Lower leg skin (tissue), 4 donors: ENCODE results near the gene SKI. TPM values are rescaled to one million over a fixed set of nuclear protein-coding genes. Genes with fewer than 3 reads are reported as not detected.
"Not testable (repeated sequence)": the region's sequence is repeated elsewhere in the genome, so short reads cannot be mapped to it uniquely, and the experiment has no call there.

ENCODE experiments used
- DNase-seq, 2 donors: peaks; one replicate each; pipeline ENCODE4 v3.0.0-alpha.2; 2019; ENCODE audit warnings: low spot score in 2 of 2
- H3K4me3 ChIP-seq: fragments of 200-600 bp; sonication (generic); 2 replicates; pipeline ENCODE4 v1.5.1; 2017; ENCODE audit warnings: mild to moderate bottlenecking, low read depth; ENCODE audit not compliant: poor library complexity, severe bottlenecking
- POLR2A ChIP-seq, 2 donors: fragments of 450-650 bp; IDR thresholded peaks; one replicate each; pipeline ENCODE4 v1.6.1; 2016 to 2017; ENCODE audit warnings: antibody characterized with exemption in 2 of 2, mild to moderate bottlenecking in 1 of 2, moderate library complexity in 1 of 2
- WGBS, 2 donors: methylation state at CpG; one replicate each; pipeline ENCODE4 v1.1.5; 2018; 5-methylcytosine and 5-hydroxymethylcytosine counted together
- intact Hi-C: fragments of 100-400 bp; cut with DNase I; formaldehyde crosslinking; loops from one replicate; pipeline ENCODE4 v1.15.0; 2023; ENCODE audit warnings: low total_unique reads
- total RNA-seq, 4 donors: library from RNA; depleted of rRNA; stranded (reverse); fragments of >200 nt; gene quantifications; one replicate each; pipeline ENCODE4 v1.1.0, GENCODE V29; 2016
- TF ChIP-seq, protein P1 (sequence below), 3 donors: fragments of 450-650 bp; IDR thresholded peaks; one replicate each; pipeline ENCODE4 v1.5.1; 2016; ENCODE audit warnings: antibody characterized with exemption in 3 of 3, mild to moderate bottlenecking in 3 of 3, moderate library complexity in 2 of 3

The SKI gene
- total RNA-seq, 4 donors from 2014 or later, result 67.3 to 80.8 (median 75.4) TPM

DNA sequence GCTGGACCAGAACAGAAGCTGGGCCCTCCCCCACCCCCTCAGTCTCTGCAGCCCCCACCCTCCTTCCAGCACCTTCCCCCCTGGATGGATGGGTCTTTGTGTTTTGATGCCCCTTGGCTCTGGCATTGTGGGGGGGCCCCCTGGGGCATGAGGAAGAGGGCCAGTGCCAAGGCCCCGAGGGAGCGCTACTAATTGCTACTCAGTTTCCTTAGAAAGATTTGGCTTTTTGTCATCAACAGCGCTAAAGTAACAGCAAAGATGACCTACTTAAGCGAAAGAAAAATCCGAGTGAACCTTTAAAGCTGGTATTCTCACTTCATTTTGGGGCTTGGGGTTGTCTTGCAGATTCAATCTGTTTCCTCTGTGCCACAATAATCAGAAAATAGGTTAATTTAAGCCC lies 63.5 kb downstream of the SKI start:
- WGBS, 2 donors, result 49 to 57% methylated on average over 5 of the region's 5 CpGs
- H3K4me3 ChIP-seq, result no peak overlapping the region
- intact Hi-C loops, result no loop called here
- no peak for DNase-seq
- TF ChIP-seq POLR2A (IDR thresholded peaks at IDR 0.05), result no peak
- TF ChIP-seq, protein P1, sequence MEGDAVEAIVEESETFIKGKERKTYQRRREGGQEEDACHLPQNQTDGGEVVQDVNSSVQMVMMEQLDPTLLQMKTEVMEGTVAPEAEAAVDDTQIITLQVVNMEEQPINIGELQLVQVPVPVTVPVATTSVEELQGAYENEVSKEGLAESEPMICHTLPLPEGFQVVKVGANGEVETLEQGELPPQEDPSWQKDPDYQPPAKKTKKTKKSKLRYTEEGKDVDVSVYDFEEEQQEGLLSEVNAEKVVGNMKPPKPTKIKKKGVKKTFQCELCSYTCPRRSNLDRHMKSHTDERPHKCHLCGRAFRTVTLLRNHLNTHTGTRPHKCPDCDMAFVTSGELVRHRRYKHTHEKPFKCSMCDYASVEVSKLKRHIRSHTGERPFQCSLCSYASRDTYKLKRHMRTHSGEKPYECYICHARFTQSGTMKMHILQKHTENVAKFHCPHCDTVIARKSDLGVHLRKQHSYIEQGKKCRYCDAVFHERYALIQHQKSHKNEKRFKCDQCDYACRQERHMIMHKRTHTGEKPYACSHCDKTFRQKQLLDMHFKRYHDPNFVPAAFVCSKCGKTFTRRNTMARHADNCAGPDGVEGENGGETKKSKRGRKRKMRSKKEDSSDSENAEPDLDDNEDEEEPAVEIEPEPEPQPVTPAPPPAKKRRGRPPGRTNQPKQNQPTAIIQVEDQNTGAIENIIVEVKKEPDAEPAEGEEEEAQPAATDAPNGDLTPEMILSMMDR (IDR thresholded peaks at IDR 0.05), result no peak

DNA sequence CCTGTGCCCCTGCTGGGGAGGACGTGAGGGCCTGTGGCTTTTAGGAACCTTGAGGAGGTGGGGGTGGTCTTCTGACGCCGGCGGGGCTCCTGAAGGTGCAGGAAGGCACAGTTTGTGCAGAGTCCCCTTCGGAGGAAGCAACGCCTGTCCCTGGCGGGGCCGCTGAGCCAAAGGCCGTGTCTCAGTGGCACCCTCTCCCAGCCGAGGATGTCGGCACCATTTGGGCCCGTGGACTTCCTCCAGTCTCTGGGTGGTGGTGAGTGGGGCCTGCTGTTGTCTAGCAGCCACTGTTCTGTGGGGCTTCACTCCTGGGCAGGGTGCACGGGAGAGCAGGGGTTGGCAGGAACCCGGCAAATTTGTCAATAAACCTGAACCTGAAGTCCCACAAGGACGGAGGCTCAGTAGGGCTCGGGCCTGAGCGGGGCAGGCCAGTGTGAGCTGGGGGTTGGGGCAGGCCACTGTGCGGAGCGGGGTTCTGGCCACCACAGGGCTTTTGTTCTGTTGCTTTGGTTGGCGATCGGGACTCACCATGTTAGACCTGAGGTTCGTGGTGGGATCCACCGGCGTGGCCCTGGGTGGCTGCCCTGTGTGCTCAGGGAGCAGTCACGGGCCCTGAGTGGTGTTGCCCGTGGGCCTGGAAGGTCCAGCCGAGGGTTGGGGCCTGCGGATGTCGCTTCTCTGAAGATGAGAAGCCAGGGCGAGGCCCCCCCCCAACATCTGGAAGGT lies 64.8 kb downstream of the SKI start:
- H3K4me3 ChIP-seq, result no peak overlapping the region
- WGBS, 2 donors, result 77 to 82% methylated on average over 21 to 30 of the region's 30 CpGs
- intact Hi-C loops, result no loop called here
- no peak for TF ChIP-seq POLR2A (IDR thresholded peaks at IDR 0.05)
- TF ChIP-seq, protein P1 (IDR thresholded peaks at IDR 0.05), result no peak
- DNase-seq, result no peak

DNA sequence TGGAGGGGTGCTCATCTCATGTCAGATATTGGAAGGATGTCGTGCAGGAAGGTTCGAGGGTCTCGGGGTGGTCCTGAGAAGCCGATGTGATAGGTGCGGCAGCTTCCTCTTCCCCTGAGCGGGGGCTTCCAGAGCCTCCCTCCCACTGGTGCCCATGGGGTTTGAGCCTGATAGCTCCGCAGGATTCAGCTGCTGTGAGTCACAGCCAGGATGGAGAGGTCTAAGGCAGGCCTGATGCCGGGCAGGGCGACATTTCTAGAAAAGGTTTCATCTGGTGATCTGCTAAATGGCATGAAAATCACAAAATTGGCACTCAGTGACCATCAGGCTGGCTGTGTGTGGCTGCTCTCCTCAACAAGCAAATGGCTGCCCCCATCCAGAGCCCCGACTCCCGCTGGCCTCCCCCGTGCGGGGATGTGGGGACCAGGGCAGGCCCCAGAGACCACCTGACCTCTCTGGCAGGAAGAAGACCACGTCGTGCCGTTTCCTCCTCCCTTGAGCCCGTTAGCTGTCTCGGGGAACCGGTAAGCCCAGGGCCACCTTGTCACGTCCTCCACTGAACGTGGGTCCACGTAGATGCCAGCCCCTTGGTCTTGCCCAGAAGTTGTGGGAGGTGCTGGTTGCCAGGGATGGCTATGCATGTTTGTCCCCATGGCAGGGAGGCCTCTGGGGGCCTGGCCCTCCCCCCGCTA lies 66.1 kb downstream of the SKI start:
- 66 to 67% methylated on average over 10 to 23 of the region's 23 CpGs for WGBS, 2 donors
- TF ChIP-seq POLR2A (IDR thresholded peaks at IDR 0.05), result no peak
- TF ChIP-seq, protein P1 (IDR thresholded peaks at IDR 0.05), result no peak
- DNase-seq, result no peak
- intact Hi-C loops, result no loop called here
- no peak overlapping the region for H3K4me3 ChIP-seq

DNA sequence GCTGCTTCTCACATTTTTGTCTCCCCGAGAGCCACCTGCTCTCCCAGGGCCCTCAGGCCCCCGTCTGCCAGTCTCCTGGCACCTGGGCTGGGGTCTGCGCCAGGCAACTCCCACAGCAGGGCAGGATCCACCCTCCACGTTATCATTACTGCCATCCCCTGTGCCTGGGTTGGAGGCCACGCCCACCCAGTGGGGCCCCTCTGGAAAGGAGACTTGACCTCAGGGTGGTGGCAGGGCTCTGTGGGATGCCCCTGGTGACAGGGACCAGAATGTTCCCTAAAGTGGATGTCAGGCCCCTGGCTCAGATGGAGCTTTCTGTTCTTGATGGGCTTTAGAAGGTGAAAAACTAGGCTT lies 66.6 kb downstream of the SKI start:
- TF ChIP-seq, protein P1 (IDR thresholded peaks at IDR 0.05), result no peak
- no peak for TF ChIP-seq POLR2A (IDR thresholded peaks at IDR 0.05)
- H3K4me3 ChIP-seq, result no peak overlapping the region
- no peak for DNase-seq
- WGBS, 2 donors, result 61 to 65% methylated on average over 5 of the region's 5 CpGs
- intact Hi-C loops, result no loop called here

DNA sequence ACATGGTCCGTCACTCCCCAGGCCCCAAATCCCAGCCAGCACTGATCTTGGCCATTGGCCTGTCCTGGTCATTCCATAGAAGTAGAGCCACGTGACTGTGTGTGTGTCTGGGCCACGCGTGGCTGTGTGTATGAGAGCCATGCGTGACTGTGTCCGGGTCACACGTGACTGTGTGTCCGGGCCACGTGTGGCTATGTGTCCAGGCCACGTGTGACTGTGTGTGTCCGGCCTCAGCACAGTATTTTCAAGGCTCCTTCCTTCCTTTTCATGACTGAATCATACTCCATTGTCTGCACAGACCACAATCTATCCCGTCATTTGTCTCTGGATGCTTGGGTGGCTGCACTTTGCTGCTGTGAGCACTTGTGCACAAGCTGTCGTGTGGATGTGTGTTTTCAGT lies 67.4 kb downstream of the SKI start:
- TF ChIP-seq POLR2A (IDR thresholded peaks at IDR 0.05), result no peak
- TF ChIP-seq, protein P1 (IDR thresholded peaks at IDR 0.05), result no peak
- 89 to 91% methylated on average over 12 to 13 of the region's 13 CpGs for WGBS, 2 donors
- DNase-seq, result no peak
- H3K4me3 ChIP-seq, result no peak overlapping the region
- intact Hi-C loops, result no loop called here

DNA sequence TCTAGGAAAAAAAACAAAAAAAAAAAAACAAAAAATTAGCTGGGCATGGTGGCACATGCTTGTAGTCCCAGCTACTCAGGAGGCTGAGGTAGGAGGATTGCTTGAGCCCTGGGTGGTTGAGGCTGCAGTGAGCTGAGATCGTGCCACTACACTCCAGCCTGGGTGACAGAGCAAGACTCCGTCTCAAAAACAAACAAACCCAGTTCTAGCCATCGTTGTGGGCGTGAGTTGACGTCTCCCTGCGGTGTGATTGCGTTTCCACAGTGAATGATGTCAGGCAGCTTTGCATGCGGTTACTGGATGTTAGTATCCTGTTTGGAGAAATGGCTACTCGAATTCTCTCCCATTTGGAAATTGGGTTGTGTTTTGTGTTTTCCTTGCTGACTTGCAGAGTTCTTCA lies 68.1 kb downstream of the SKI start:
- DNase-seq, intact Hi-C loops, H3K4me3 ChIP-seq: not testable (repeated sequence)
- WGBS, 2 donors, result 71 to 77% methylated on average over 9 of the region's 9 CpGs
